GM12864 (cell line): Measurements from ENCODE around the gene LRRFIP1.

ENCODE experiments used
- DNase-seq: peaks from one replicate; pipeline ENCODE4 v3.0.0-alpha.2; 2011; ENCODE audit warnings: low read depth
- H3K4me3 ChIP-seq: 2 replicates; pipeline ENCODE4 v1.5.1; 2011; ENCODE audit warnings: mild to moderate bottlenecking, low read depth, low read length, control low read depth
- CTCF ChIP-seq: IDR thresholded peaks from 2 replicates; pipeline ENCODE4 v1.5.1; 2011; ENCODE audit warnings: low read depth, mild to moderate bottlenecking, moderate library complexity, low read length, control low read depth, inconsistent platforms; ENCODE audit errors: missing control alignments

LRRFIP1 gene, protein sequence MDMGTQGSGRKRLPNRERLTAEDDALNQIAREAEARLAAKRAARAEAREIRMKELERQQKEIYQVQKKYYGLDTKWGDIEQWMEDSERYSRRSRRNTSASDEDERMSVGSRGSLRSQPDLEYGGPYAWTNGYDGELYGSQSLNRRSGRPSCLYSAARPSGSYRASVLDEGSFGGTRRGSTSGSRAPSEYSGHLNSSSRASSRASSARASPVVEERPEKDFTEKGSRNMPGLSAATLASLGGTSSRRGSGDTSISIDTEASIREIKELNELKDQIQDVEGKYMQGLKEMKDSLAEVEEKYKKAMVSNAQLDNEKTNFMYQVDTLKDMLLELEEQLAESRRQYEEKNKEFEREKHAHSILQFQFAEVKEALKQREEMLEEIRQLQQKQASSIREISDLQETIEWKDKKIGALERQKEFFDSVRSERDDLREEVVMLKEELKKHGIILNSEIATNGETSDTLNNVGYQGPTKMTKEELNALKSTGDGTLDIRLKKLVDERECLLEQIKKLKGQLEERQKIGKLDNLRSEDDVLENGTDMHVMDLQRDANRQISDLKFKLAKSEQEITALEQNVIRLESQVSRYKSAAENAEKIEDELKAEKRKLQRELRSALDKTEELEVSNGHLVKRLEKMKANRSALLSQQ

DNA sequence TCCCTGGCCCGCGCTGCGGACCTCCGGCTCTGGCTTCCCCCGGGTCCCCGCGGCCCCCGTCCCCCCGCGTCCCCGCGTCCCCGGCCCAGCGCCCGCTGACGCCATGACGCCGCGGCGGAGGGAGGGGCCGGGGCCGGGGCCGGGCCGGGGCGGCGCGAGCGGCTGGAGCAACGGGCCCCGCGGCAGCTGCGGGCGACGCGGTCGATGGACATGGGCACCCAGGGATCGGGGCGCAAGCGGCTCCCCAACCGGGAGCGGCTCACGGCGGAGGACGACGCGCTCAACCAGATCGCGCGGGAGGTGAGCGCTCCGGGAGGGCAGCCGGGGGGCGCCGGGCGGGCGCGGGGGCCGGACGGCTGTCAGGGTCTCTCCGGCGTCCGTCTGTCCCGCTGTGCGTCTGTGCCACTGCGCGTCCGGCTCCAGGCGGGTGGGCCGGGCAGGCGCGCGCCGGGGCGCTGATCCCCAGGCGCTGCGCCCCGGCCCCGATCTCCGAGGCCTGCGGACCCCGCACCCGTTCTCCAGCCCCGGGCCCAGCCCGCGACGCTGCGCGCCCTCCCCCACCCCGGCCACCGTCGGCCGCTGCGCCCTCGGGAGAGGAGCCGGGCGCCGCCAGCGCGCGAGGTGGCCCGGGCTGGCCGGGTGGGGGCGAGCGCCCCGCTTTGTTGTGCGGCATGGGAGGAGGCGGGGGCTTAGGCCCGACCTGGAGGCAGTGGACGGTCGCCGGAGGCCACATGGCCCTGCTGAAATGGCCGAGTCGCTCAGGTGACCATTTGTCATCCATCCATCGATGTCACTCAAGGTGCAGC is at the start of gene LRRFIP1:
LRRFIP1 (plus strand) TSS at position 147 of the 806 bp plus-strand sequence; CDS start at position 205, 58 bp downstream.
- no peak for DNase-seq
- TF ChIP-seq CTCF = no peak
- no peak within 1 kb of the TSS for H3K4me3 ChIP-seq

DNA sequence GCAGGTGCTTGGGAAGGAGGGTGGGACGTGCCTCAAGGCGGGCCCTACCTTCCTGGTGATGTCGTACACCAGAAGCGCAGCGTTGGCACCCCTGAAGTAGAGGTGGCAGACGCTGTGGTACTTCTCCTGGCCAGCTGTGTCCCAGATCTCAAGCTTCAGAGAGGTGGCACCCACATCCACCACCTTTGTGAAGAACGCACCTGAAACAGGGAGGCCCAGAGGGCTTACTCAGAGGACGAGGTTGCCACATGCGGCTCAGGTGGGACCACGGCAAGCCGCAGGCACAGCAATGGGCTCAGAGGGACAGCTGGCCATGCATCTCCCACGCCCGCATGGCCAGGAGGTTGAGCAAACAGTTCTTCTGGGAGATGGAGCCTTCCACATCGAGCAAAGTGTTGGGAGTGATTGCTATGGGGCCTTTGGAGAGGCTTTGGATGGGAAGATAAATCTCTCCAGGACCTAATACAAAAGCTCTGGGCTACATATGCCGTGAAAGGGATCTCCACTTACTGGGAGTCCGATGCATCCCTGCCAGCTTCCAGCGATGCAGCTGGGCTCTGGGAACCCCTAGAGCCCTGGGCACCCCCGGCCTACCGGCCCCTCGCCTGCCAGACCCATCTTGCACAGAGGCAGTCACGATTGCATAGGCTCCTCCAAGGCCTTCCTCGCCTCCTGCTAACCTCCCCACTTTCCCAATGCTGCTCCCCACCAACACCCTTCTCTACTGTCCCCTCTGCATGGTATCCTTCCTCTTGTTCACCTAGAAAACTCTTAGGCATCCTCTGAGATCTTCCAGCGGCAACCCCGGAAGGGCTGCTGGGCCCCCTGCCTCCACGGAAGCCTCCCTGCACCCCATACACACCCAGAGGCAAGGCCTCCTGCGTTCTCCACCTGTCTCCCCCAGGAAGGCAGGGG is 49.2 kb upstream of the LRRFIP1 start:
- TF ChIP-seq CTCF = no peak
- no peak overlapping the region for H3K4me3 ChIP-seq
- no peak for DNase-seq

DNA sequence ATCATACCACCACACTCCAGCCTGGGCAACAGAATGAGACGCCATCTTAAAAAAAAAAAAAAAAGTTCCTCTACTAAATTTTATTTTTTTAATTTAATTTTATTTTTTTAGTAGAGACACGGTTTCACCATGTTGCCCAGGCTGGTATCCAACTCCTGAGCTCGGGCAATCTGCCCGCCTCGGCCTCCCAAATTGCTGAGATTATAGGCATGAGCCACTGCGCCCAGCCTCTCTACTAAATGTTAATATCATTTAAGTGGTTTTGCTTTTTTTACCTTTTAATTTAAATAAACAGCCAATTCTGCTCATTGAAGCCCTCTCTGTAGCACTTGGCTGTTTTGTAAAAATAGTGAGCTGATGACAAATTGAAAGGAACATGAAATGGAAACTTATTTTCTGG is 46.1 kb upstream of the LRRFIP1 start:
- TF ChIP-seq CTCF = no peak
- H3K4me3 ChIP-seq = no peak overlapping the region
- no peak for DNase-seq

GRCh38 chr2:237581751-237582746 is 45.3 kb upstream of the LRRFIP1 start:
- H3K4me3 ChIP-seq = no peak overlapping the region
- peak; percentile 51 for TF ChIP-seq CTCF
- peak; percentile 22 for DNase-seq

DNA sequence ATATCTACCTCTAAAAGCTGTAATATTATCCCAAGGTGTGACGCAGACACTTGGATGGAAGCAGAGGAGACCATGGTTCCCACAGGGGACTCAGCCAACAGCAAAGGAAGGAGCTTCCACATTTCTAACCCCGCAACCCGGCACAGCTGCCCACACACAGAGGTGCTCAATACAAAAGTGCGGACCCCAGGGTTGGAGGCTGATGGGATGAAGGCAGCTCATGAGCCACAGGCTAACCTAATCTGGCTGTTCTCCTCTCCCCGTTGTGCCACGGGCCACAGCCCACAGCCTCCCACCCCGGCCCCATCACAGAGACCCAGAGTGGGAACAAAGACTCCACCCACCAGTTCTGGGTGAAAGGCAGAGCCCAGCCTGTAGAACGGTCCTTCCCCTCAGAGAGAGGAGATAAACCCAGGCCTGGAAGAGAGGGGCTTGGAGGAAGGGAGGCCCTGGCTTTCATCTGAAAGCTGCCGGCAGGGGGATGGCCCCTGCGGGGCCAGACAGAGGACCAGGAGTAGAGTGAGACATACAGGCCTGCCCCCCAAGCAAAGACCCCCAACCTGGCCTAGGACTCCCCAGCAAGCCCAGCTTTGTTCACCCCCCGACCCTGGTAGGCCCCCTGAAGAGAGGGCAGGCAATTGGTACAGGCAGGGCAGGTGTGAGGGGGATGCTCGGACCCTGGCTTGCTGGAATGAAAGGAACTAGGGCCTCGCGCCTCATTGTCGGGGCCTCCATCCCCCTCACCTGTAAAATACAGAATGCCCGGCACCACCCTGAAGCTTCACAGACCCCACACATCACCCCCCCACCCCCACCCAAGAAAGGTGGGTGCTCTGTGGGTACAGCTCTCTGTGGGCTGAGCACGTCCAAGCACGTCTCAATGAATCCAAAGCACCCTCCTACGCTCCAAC is 43.7 kb upstream of the LRRFIP1 start:
- DNase-seq = no peak
- H3K4me3 ChIP-seq = no peak overlapping the region
- TF ChIP-seq CTCF = no peak
